ENCODE data around the gene ASGR1.

The ASGR1 gene

GRCh38 chr17:7179317-7180254 lies at the start of gene ASGR1:
Gene ASGR1, minus strand, starts transcription at chr17:7179370. Its CDS starts 807 bp downstream, at chr17:7178563.
- no peaks in the 10 kb centered on the region for H3K79me2 ChIP-seq (ENCODE audit: insufficient read depth, low read length)
- no peaks in the 10 kb centered on the region for H3K9me3 ChIP-seq (ENCODE audit: insufficient read depth, low read depth, low read length)
- H3K9me2 ChIP-seq (replicated peaks; ENCODE audit: low read depth, low read length): no peaks in the 10 kb centered on the region
- peak within 1 kb of the TSS; percentile 96 for H2AFZ ChIP-seq (ENCODE audit: low read length)
- H3K9ac ChIP-seq (ENCODE audit: low read depth, low read length, poor library complexity, severe bottlenecking): no peak within 1 kb of the TSS
- H3F3A ChIP-seq (ENCODE audit: low read depth): no peaks in the 10 kb centered on the region
- TF ChIP-seq CTCF (conservative IDR thresholded peaks at IDR 0.05; ENCODE audit: low read length): no peak
- no peak for TF ChIP-seq EZH2phosphoT487 (IDR thresholded peaks at IDR 0.05; ENCODE audit: borderline replicate concordance)
- H3K27me3 ChIP-seq (ENCODE audit: insufficient read depth, low read length, poor library complexity, severe bottlenecking): no peaks in the 10 kb centered on the region
- peaks cover 12% of the 10 kb centered on the region for H3K4me1 ChIP-seq (ENCODE audit: insufficient read depth, low read length, poor library complexity, severe bottlenecking)
- peak within 1 kb of the TSS; percentile 95 for H3K4me2 ChIP-seq (ENCODE audit: low read depth, low read length, poor library complexity, severe bottlenecking)
- peak within 1 kb of the TSS; percentile 78 for H3K4me3 ChIP-seq (ENCODE audit: low read length, poor library complexity, severe bottlenecking)
- no peaks in the 10 kb centered on the region for H3K36me3 ChIP-seq (ENCODE audit: insufficient read depth, low read length)
- no peaks in the 10 kb centered on the region for H4K20me1 ChIP-seq (ENCODE audit: insufficient read depth, low read length, poor library complexity, severe bottlenecking)

- Histone ChIP-seq H3K4me2 (ENCODE audit: low read depth, low read length, poor library complexity, severe bottlenecking) (no peak overlapping the region), H3K4me3 (ENCODE audit: low read length, poor library complexity, severe bottlenecking) (no peak overlapping the region), H3K79me2 (ENCODE audit: insufficient read depth, low read length) (peaks cover 54% of the 10 kb centered on the region), H2AFZ (ENCODE audit: low read length) (no peak overlapping the region), H3K9ac (ENCODE audit: low read depth, low read length, poor library complexity, severe bottlenecking) (no peak overlapping the region), H3K36me3 (ENCODE audit: insufficient read depth, low read length) (peaks cover 46% of the 10 kb centered on the region; the same call in 1 of the 2 replicates), H3K27me3 (ENCODE audit: insufficient read depth, low read length, poor library complexity, severe bottlenecking) (no peaks in the 10 kb centered on the region), H4K20me1 (ENCODE audit: insufficient read depth, low read length, poor library complexity, severe bottlenecking) (peaks cover 15% of the 10 kb centered on the region), H3K9me2 (replicated peaks; ENCODE audit: low read depth, low read length) (no peaks in the 10 kb centered on the region), H3K9me3 (ENCODE audit: insufficient read depth, low read depth, low read length) (no peaks in the 10 kb centered on the region), H3K4me1 (ENCODE audit: insufficient read depth, low read length, poor library complexity, severe bottlenecking) (peaks cover 17% of the 10 kb centered on the region), H3F3A (ENCODE audit: low read depth) (no peaks in the 10 kb centered on the region)
- TF ChIP-seq CTCF (conservative IDR thresholded peaks at IDR 0.05; ENCODE audit: low read length): no peak
- TF ChIP-seq EZH2phosphoT487 (IDR thresholded peaks at IDR 0.05; ENCODE audit: borderline replicate concordance): no peak
These were observed 49.8 kb upstream of the ASGR1 start for GRCh38 chr17:7228920-7229319.

- peaks cover 6% of the 10 kb centered on the region for H3K4me1 ChIP-seq (ENCODE audit: insufficient read depth, low read length, poor library complexity, severe bottlenecking)
- H3K79me2 ChIP-seq (ENCODE audit: insufficient read depth, low read length): peaks cover 35% of the 10 kb centered on the region
- peaks cover 63% of the 10 kb centered on the region; the same call in 1 of the 2 replicates for H3K36me3 ChIP-seq (ENCODE audit: insufficient read depth, low read length)
- H3F3A ChIP-seq (ENCODE audit: low read depth): no peaks in the 10 kb centered on the region
- no peaks in the 10 kb centered on the region for H3K9me2 ChIP-seq (replicated peaks; ENCODE audit: low read depth, low read length)
- no peak overlapping the region for H3K4me2 ChIP-seq (ENCODE audit: low read depth, low read length, poor library complexity, severe bottlenecking)
- H3K9me3 ChIP-seq (ENCODE audit: insufficient read depth, low read depth, low read length): no peaks in the 10 kb centered on the region
- H3K9ac ChIP-seq (ENCODE audit: low read depth, low read length, poor library complexity, severe bottlenecking): no peak overlapping the region
- H4K20me1 ChIP-seq (ENCODE audit: insufficient read depth, low read length, poor library complexity, severe bottlenecking): peaks cover 6% of the 10 kb centered on the region
- no peak overlapping the region for H3K4me3 ChIP-seq (ENCODE audit: low read length, poor library complexity, severe bottlenecking)
- H2AFZ ChIP-seq (ENCODE audit: low read length): no peak overlapping the region
- H3K27me3 ChIP-seq (ENCODE audit: insufficient read depth, low read length, poor library complexity, severe bottlenecking): no peaks in the 10 kb centered on the region
- TF ChIP-seq EZH2phosphoT487 (IDR thresholded peaks at IDR 0.05; ENCODE audit: borderline replicate concordance): no peak
- no peak for TF ChIP-seq CTCF (conservative IDR thresholded peaks at IDR 0.05; ENCODE audit: low read length)
These were observed 47.8 kb upstream of the ASGR1 start for GRCh38 chr17:7226721-7227710.

All from Loucy (cell line).